Neuronal stem cell (in vitro differentiated cells): ENCODE results near the gene CPN2.

Experiments
- DNase-seq: peaks from one replicate; pipeline ENCODE4 v3.0.0-alpha.2; 2013; ENCODE audit warnings: low spot score
- H2AFZ ChIP-seq: one replicate; pipeline ENCODE4 v1.6.1; 2013; ENCODE audit warnings: mild to moderate bottlenecking, low read length, inconsistent platforms
- H2AK5ac ChIP-seq: 2 replicates; pipeline ENCODE4 v1.6.1; 2013; ENCODE audit warnings: low read depth, mild to moderate bottlenecking, inconsistent platforms, low read length, moderate library complexity, mixed read lengths
- H2BK120ac ChIP-seq: 2 replicates; pipeline ENCODE4 v1.6.1; 2013; ENCODE audit warnings: low read depth, mild to moderate bottlenecking, inconsistent platforms, low read length, moderate library complexity, mixed read lengths
- H2BK12ac ChIP-seq: one replicate; pipeline ENCODE4 v1.6.1; 2013; ENCODE audit warnings: low read length, inconsistent platforms
- H2BK15ac ChIP-seq: 2 replicates; pipeline ENCODE4 v1.6.1; 2013; ENCODE audit warnings: mild to moderate bottlenecking, low read length, inconsistent platforms, mixed read lengths
- H2BK5ac ChIP-seq: one replicate; pipeline ENCODE4 v1.6.1; 2013; ENCODE audit warnings: inconsistent platforms, mild to moderate bottlenecking, low read length, moderate library complexity
- H3K14ac ChIP-seq: one replicate; pipeline ENCODE4 v1.6.1; 2013; ENCODE audit warnings: low read length, inconsistent platforms
- H3K18ac ChIP-seq: 2 replicates; pipeline ENCODE4 v1.6.1; 2013; ENCODE audit warnings: low read length, inconsistent platforms
- H3K23ac ChIP-seq: 2 replicates; pipeline ENCODE4 v1.6.1; 2013; ENCODE audit warnings: low read depth, mild to moderate bottlenecking, mixed read lengths, low read length, inconsistent platforms; ENCODE audit not compliant: poor library complexity
- H3K27ac ChIP-seq: replicated peaks from 3 replicates; pipeline ENCODE4 v1.5.1; 2013; ENCODE audit warnings: low read length, inconsistent platforms
- H3K27me3 ChIP-seq, 3 experiments: 2 replicates each; pipeline ENCODE4 v1.6.1; 2013; ENCODE audit warnings: low read length in 3 of 3, mild to moderate bottlenecking in 2 of 3, inconsistent platforms in 1 of 3, low read depth in 1 of 3, mixed read lengths in 1 of 3, moderate library complexity in 1 of 3; ENCODE audit not compliant: control insufficient read depth in 3 of 3, insufficient read depth in 3 of 3
- H3K36me3 ChIP-seq, 2 donors: replicated peaks in 1 of 2; 2 replicates each; pipeline ENCODE4 v1.6.1; 2013; ENCODE audit warnings: low read length in 2 of 2; ENCODE audit not compliant: control insufficient read depth in 2 of 2, insufficient read depth in 2 of 2
- H3K4ac ChIP-seq: 2 replicates; pipeline ENCODE4 v1.6.1; 2013; ENCODE audit warnings: inconsistent platforms, mild to moderate bottlenecking, low read length, moderate library complexity
- H3K4me1 ChIP-seq, 2 donors: 1 replicate in 1 of 2; 2 replicates in 1 of 2; pipeline ENCODE4 v1.6.1; 2013; ENCODE audit warnings: low read length in 2 of 2, low read depth in 1 of 2; ENCODE audit not compliant: control insufficient read depth in 2 of 2, insufficient read depth in 1 of 2
- H3K4me2 ChIP-seq: one replicate; pipeline ENCODE4 v1.6.1; 2013; ENCODE audit warnings: mild to moderate bottlenecking, low read length, inconsistent platforms; ENCODE audit not compliant: insufficient read depth, poor library complexity, severe bottlenecking
- H3K4me3 ChIP-seq, 2 donors: 2 replicates each; pipeline ENCODE4 v1.5.1; 2013; ENCODE audit warnings: low read length in 2 of 2, mild to moderate bottlenecking in 2 of 2, inconsistent platforms in 1 of 2, moderate library complexity in 1 of 2
- H3K79me1 ChIP-seq: one replicate; pipeline ENCODE4 v1.6.1; 2013; ENCODE audit warnings: low read depth, mild to moderate bottlenecking, inconsistent platforms, low read length, moderate library complexity
- H3K9ac ChIP-seq: one replicate; pipeline ENCODE4 v1.6.1; 2013; ENCODE audit warnings: mild to moderate bottlenecking, low read depth, low read length, inconsistent platforms; ENCODE audit not compliant: poor library complexity
- H3K9me3 ChIP-seq, 2 donors: replicated peaks in 1 of 2; 2 replicates each; pipeline versions ENCODE3 to v1.6.1; 2013; ENCODE audit warnings: low read length in 2 of 2, mild to moderate bottlenecking in 2 of 2, inconsistent platforms in 1 of 2, low read depth in 1 of 2, mixed read lengths in 1 of 2, moderate library complexity in 1 of 2; ENCODE audit not compliant: control insufficient read depth in 2 of 2, insufficient read depth in 1 of 2
- H4K8ac ChIP-seq: one replicate; pipeline ENCODE4 v1.6.1; 2013; ENCODE audit warnings: low read depth, mild to moderate bottlenecking, inconsistent platforms, low read length, moderate library complexity
- H4K91ac ChIP-seq: one replicate; pipeline ENCODE4 v1.6.1; 2013; ENCODE audit warnings: low read length, low read depth, mild to moderate bottlenecking, inconsistent platforms; ENCODE audit not compliant: poor library complexity
- WGBS, 2 donors: extraction: QIAGEN DNeasy Blood & Tissue Kit; methylation state at CpG; one replicate each; pipeline ENCODE4 v1.1.7; 2013; ENCODE audit warnings: missing lambda C conversion rate in 2 of 2, mixed read lengths in 1 of 2; ENCODE audit not compliant: insufficient read length in 2 of 2, insufficient replicate concordance in 1 of 2; ENCODE audit errors: extremely low coverage in 2 of 2; 5-methylcytosine and 5-hydroxymethylcytosine counted together

CPN2 gene

DNA sequence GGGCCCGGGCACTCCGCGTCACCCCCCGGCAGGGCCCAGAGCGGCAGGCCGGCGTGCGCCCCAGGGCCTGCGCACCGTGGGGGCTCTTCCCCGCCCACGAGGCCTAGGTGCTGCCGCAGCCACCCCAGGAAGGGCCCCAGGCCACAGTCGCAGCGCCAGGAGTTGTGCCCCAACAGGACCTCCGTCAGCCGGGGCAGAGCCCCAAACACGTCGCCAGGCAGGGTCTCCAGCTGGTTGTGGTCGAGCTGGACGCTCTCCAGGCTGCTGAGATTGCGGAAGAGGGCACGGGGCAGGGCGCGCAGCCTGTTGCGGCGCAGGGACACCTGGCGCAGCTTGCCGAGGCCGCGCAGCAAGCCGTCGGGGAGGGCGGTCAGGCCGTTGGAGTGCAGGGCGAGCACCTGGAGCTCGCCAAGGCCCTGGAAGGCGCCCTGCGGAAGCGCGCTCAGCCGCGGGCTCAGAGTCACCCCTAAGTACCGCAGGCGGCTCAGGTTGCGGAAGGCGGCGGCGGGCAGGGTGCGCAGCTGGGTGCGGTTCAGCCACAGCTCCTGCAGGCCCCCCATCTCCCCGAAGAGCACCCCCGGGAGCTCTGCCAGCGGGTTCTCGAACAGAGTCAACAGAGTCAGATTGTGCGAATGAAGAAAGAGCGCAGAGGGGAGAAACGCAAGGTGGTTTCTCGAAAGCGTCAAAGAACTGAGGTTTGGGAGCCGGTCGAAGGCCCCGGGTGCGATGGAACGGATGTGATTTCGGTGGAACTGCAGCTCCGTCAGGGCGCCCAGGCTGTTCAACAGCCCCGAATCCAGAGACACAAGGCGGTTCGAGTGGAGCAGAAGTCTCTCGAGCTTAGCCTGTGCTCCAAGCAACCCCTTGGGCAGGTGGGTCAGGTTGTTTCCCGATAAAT, 46.0 kb upstream of the CPN2 start:
- Histone ChIP-seq H3K79me1 (no peaks in the 10 kb centered on the region), H3K4me3 (peak overlapping the region in 1 of 2 donors; percentile 50), H4K91ac (no peak overlapping the region), H3K9ac (peak overlapping the region; percentile 73), H3K9me3 (peaks cover 3 to 6% of the 10 kb centered on the region in 2 donors), H3K4me2 (peak overlapping the region; percentile 47), H3K23ac (peak overlapping the region; percentile 92), H2AK5ac (peak overlapping the region; percentile 70), H2BK5ac (no peak overlapping the region), H2BK15ac (peak overlapping the region; percentile 74), H3K4me1 (peaks cover 7 to 22% of the 10 kb centered on the region in 2 donors), H3K27me3 (peaks cover 0 to 22% (median 2%) of the 10 kb centered on the region in 3 experiments), H3K14ac (peak overlapping the region; percentile 85), H2BK12ac (peak overlapping the region; percentile 94), H3K36me3 (peaks cover 0 to under 1% of the 10 kb centered on the region in 2 donors), H2AFZ (no peak overlapping the region), H4K8ac (no peak overlapping the region), H2BK120ac (no peak overlapping the region), H3K18ac (peak overlapping the region; percentile 94), H3K4ac (no peak overlapping the region), H3K27ac (no peak overlapping the region)
- no CpG with 5 or more reads among the region's 73 CpGs for WGBS, 2 donors
- DNase-seq = no peak

DNA sequence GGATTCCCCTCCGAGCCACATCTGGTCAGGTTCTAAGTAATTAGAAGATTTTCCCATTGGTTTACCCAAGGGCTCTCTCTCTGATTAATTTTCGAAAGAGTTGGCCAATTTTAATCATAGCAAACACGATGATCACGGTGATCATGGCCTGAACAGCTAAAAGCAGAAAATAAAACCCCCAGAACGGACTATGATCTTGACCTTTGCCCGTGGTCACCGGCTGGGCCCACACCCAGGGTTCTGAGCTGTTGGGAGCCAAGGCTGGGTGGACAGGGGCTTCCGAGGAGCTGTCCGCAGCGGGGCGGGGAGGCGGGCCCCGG, 45.4 kb upstream of the CPN2 start:
- H3K14ac ChIP-seq = no peak overlapping the region
- H2AK5ac ChIP-seq = peak overlapping the region; percentile 70
- no peaks in the 10 kb centered on the region for H3K79me1 ChIP-seq
- H3K4me3 ChIP-seq = peak overlapping the region in 1 of 2 donors; percentile 16
- H3K36me3 ChIP-seq = no peaks in the 10 kb centered on the region
- DNase-seq = no peak
- H4K8ac ChIP-seq = no peak overlapping the region
- peak overlapping the region; percentile 47 for H3K4me2 ChIP-seq
- WGBS, 2 donors = no CpG with 5 or more reads among the region's 13 CpGs
- no peak overlapping the region for H4K91ac ChIP-seq
- no peak overlapping the region for H2BK120ac ChIP-seq
- H3K9me3 ChIP-seq = peaks cover 3 to 6% of the 10 kb centered on the region in 2 donors
- no peak overlapping the region for H3K18ac ChIP-seq
- no peak overlapping the region for H3K27ac ChIP-seq
- H3K23ac ChIP-seq = no peak overlapping the region
- no peak overlapping the region for H3K4ac ChIP-seq
- peak overlapping the region; percentile 88 for H2AFZ ChIP-seq
- H3K9ac ChIP-seq = no peak overlapping the region
- no peak overlapping the region for H2BK12ac ChIP-seq
- peaks cover 5 to 17% of the 10 kb centered on the region in 2 donors for H3K4me1 ChIP-seq
- no peak overlapping the region for H2BK5ac ChIP-seq
- peaks cover 0 to 22% (median 2%) of the 10 kb centered on the region in 3 experiments for H3K27me3 ChIP-seq
- no peak overlapping the region for H2BK15ac ChIP-seq

DNA sequence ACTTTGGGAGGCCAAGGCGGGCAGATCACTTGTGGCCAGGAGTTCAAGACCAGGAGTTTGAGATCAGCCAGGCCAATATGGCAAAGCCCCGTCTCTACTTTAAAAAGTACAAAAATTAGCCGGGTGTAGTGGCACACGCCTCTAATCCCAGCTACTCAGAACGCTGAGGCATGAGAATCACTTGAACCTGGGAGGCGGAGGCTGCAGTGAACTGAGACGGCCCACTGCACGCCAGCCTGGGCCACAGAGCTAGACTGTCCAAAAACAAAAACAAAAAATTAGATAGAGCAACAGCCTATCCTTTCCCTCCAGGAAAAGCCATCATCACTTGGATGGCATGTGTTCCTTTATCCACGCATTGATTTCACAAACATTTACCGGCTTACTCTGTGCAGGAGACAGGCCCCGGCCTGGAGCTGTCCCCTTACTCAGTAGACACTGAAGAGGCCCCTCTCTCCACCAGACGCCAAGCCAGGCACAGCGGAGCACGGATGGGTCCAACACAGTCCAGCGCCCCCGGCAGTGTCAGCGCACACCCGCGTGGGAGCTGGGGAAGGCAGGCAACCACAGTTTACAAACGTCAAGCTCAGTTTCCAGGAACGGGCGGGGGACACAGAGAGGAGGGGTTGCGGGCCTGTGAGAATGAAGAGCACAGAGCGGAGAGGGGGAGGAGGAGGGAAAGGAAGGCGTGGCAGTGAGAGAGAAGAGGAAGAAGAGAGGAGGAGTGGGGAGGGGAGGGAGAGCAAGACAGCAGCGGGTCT, 44.8 kb upstream of the CPN2 start:
- Histone ChIP-seq H3K4me1 (peaks cover 5 to 17% of the 10 kb centered on the region in 2 donors), H3K27ac (no peak overlapping the region), H3K4ac (no peak overlapping the region), H4K91ac (no peak overlapping the region), H3K79me1 (no peaks in the 10 kb centered on the region), H3K4me2 (no peak overlapping the region), H4K8ac (no peak overlapping the region), H2AFZ (peak overlapping the region; percentile 88), H3K23ac (no peak overlapping the region), H2BK120ac (no peak overlapping the region), H2BK12ac (no peak overlapping the region), H2BK15ac (no peak overlapping the region), H3K18ac (no peak overlapping the region), H3K14ac (no peak overlapping the region), H3K9me3 (peaks cover 3 to 6% of the 10 kb centered on the region in 2 donors), H3K4me3 (peak overlapping the region; percentile 16 to 33), H3K36me3 (no peaks in the 10 kb centered on the region), H3K9ac (peak overlapping the region; percentile 38), H2AK5ac (no peak overlapping the region), H2BK5ac (no peak overlapping the region), H3K27me3 (peaks cover 0 to 22% (median 2%) of the 10 kb centered on the region in 3 experiments)
- DNase-seq = no peak
- no CpG with 5 or more reads among the region's 26 CpGs for WGBS, 2 donors

DNA sequence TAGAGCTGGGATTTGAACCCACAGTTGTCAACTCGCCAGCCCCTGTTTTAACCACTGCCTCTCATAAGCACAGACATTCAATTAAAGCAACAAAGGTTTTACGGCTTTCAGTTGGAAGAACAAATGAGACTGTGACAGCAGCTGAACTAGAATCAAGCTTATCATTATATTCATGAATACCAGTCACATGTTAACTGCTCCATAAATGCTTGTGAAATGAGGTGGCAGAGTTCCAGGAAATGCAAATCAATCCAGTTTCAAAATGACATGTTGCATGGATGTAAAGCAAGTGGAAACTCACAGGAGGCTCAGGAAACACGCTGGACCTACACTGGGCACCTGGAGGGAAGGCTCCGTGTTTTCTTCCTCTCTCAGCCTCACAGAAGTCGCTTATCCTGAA, 44.1 kb upstream of the CPN2 start:
- H4K91ac ChIP-seq = no peak overlapping the region
- no peak overlapping the region for H3K27ac ChIP-seq
- H3K18ac ChIP-seq = no peak overlapping the region
- no peak overlapping the region for H3K4me3 ChIP-seq
- no peak overlapping the region for H4K8ac ChIP-seq
- H3K9me3 ChIP-seq = peaks cover 3 to 6% of the 10 kb centered on the region in 2 donors
- no CpG with 5 or more reads among the region's 5 CpGs for WGBS, 2 donors
- no peak overlapping the region for H2BK5ac ChIP-seq
- H2BK120ac ChIP-seq = no peak overlapping the region
- DNase-seq = no peak
- H3K23ac ChIP-seq = no peak overlapping the region
- H3K4me2 ChIP-seq = no peak overlapping the region
- no peak overlapping the region for H2AK5ac ChIP-seq
- H3K14ac ChIP-seq = no peak overlapping the region
- no peak overlapping the region for H3K4ac ChIP-seq
- H3K9ac ChIP-seq = no peak overlapping the region
- H3K4me1 ChIP-seq = peaks cover 5 to 17% of the 10 kb centered on the region in 2 donors
- no peaks in the 10 kb centered on the region for H3K79me1 ChIP-seq
- no peak overlapping the region for H2BK15ac ChIP-seq
- H3K27me3 ChIP-seq = peaks cover 0 to 22% (median 2%) of the 10 kb centered on the region in 3 experiments
- no peaks in the 10 kb centered on the region for H3K36me3 ChIP-seq
- no peak overlapping the region for H2BK12ac ChIP-seq
- peak overlapping the region; percentile 88 for H2AFZ ChIP-seq
